K562 (cell line): Measurements from ENCODE around the gene LETM1. TPM values are rescaled to one million over a fixed set of nuclear protein-coding genes. Genes with fewer than 3 reads are reported as not detected.

Source experiments
- ATAC-seq: fragments of 200-7000 bp; cut with Tn5 transposase; 3 replicates; pipeline ENCODE4 v1.9.1; 2020; ENCODE audit warnings: moderate library complexity
- BruUV-seq: library from RNA; stranded (reverse); fragments of 400-500 nt; replicated peaks from 2 replicates; lab custom pipeline; 2021; lab: Mats Ljungman, UMichigan
- CTCF ChIA-PET: fragments of 300-600 bp; formaldehyde crosslinking; extraction: SDS; loops from one replicate; lab custom pipeline; 2021; ENCODE audit warnings: low intra/inter-chr PET ratio; lab: Yijun Ruan, JAX
- POLR2A ChIA-PET: fragments of 300-600, 350-650 bp; sonication (Branson Sonifier 250); formaldehyde crosslinking; extraction: SDS; loops from one replicate; lab custom pipeline; 2021; ENCODE audit warnings: antibody characterized with exemption, inconsistent platforms; lab: Yijun Ruan, JAX
- DNase-seq, 4 experiments: peaks; one replicate each; pipeline versions ENCODE4 v3.0.0 to v3.0.0-alpha.2; 2011 to 2018; ENCODE audit warnings: low spot score in 3 of 4, mixed read lengths in 3 of 4; ENCODE audit errors: extremely low read depth in 1 of 4
- FAIRE-seq: peaks from 2 replicates; lab custom pipeline; 2011; peaks lifted over from hg19 to GRCh38; lab: Jason Lieb, UNC
- H2AFZ ChIP-seq: 2 replicates; pipeline ENCODE4 v1.6.0; 2011; ENCODE audit warnings: low read depth, low read length, control low read depth, inconsistent platforms
- H3K27ac ChIP-seq: fragments of 200-600 bp; 3 replicates; pipeline ENCODE4 v1.8.0; 2011; ENCODE audit warnings: low read depth, mild to moderate bottlenecking, control low read depth, inconsistent platforms, low read length, moderate library complexity, mixed read lengths; ENCODE audit errors: extremely low read depth
- H3K27me3 ChIP-seq, 2 experiments: fragments of 300-600 bp in 1 of 2; 2 replicates in 1 of 2; 3 replicates in 1 of 2; pipeline versions ENCODE4 v1.6.0 to v1.8.0; 2011; ENCODE audit warnings: inconsistent platforms in 2 of 2, low read length in 2 of 2, mild to moderate bottlenecking in 1 of 2, mixed read lengths in 1 of 2, moderate library complexity in 1 of 2; ENCODE audit not compliant: control insufficient read depth in 2 of 2, insufficient read depth in 2 of 2
- H3K36me3 ChIP-seq: fragments of 300-600 bp; 3 replicates; pipeline ENCODE4 v1.8.0; 2011; ENCODE audit warnings: mild to moderate bottlenecking, low read length, inconsistent platforms; ENCODE audit not compliant: control insufficient read depth, insufficient read depth
- H3K4me1 ChIP-seq, 2 experiments: fragments of 200-600 bp in 1 of 2; replicated peaks in 1 of 2; 2 replicates in 1 of 2; 3 replicates in 1 of 2; pipeline versions ENCODE4 v1.5.1 to v1.8.0; 2011; ENCODE audit warnings: inconsistent platforms in 2 of 2, low read length in 2 of 2, mild to moderate bottlenecking in 1 of 2, mixed read lengths in 1 of 2, moderate library complexity in 1 of 2; ENCODE audit not compliant: control insufficient read depth in 2 of 2, insufficient read depth in 2 of 2
- H3K4me2 ChIP-seq: 2 replicates; pipeline ENCODE4 v1.6.1; 2011; ENCODE audit warnings: low read length, control low read depth, inconsistent platforms, mixed read lengths; ENCODE audit not compliant: insufficient read depth
- H3K4me3 ChIP-seq: fragments of 200-600 bp; sonication (generic), shearing (Covaris generic); 2 replicates; pipeline ENCODE4 v1.5.1; 2016; ENCODE audit warnings: control low read depth, inconsistent platforms
- H3K79me2 ChIP-seq: fragments of 200-600 bp; 3 replicates; pipeline ENCODE4 v1.8.0; 2011; ENCODE audit warnings: low read length, inconsistent platforms; ENCODE audit not compliant: control insufficient read depth, insufficient read depth
- H3K9ac ChIP-seq, 2 experiments: 2 replicates each; pipeline versions ENCODE4 v1.6.0 to v1.6.1; 2011; ENCODE audit warnings: low read depth in 2 of 2, low read length in 2 of 2, control low read depth in 1 of 2, inconsistent platforms in 1 of 2, mild to moderate bottlenecking in 1 of 2, mixed read lengths in 1 of 2; ENCODE audit not compliant: insufficient read depth in 1 of 2
- H3K9me1 ChIP-seq: one replicate; pipeline ENCODE4 v1.6.0; 2011; ENCODE audit warnings: inconsistent platforms, mild to moderate bottlenecking, low read length, moderate library complexity; ENCODE audit not compliant: control insufficient read depth, insufficient read depth
- H3K9me3 ChIP-seq: replicated peaks from 2 replicates; pipeline ENCODE4 v1.5.1; 2011; ENCODE audit warnings: low read depth, low read length, inconsistent platforms; ENCODE audit not compliant: control insufficient read depth, insufficient read depth
- H4K20me1 ChIP-seq: replicated peaks from 2 replicates; pipeline ENCODE4 v1.6.1; 2011; ENCODE audit warnings: low read length, inconsistent platforms, mixed read lengths; ENCODE audit not compliant: control insufficient read depth, insufficient read depth
- FOXP1 ChIP-seq: sonication (generic); formaldehyde crosslinking; IDR thresholded peaks from 2 replicates; pipeline ENCODE4 v1.8.0; 2022; ENCODE audit warnings: mild to moderate bottlenecking, missing genetic modification reagents
- NR2C2 ChIP-seq, 2 experiments: fragments of 200-800 bp in 1 of 2; sonication (Bioruptor generic) in 1 of 2; sonication (generic) in 1 of 2; formaldehyde crosslinking in 1 of 2; IDR thresholded peaks; 2 replicates each; pipeline versions ENCODE4 v1.6.1 to v1.8.0; 2016 to 2022; ENCODE audit warnings: mild to moderate bottlenecking in 1 of 2, missing compliant biosample characterization in 1 of 2, missing genetic modification characterization in 1 of 2, missing genetic modification reagents in 1 of 2
- ZBTB33 ChIP-seq: sonication (generic); formaldehyde crosslinking; IDR thresholded peaks from 2 replicates; pipeline ENCODE4 v1.8.1; 2023; ENCODE audit warnings: mild to moderate bottlenecking, missing genetic modification reagents
- WGBS: fragments of 100-300 bp; shearing (Covaris generic); methylation state at CpG from one replicate; pipeline ENCODE4 v1.1.6; 2016; ENCODE audit warnings: low coverage, mixed read lengths; ENCODE audit not compliant: insufficient coverage; ENCODE audit errors: missing lambda C conversion rate; 5-methylcytosine and 5-hydroxymethylcytosine counted together
- in situ Hi-C: fragments of 300-500 bp; cut with MboI; formaldehyde crosslinking; loops from 4 replicates; pipeline ENCODE4 v1.15.0; 2018; ENCODE audit warnings: inconsistent platforms, mixed read lengths
- intact Hi-C: fragments of 100-400 bp; cut with micrococcal nuclease; formaldehyde crosslinking; loops from 2 replicates; pipeline ENCODE4 v1.14.2; 2022
- polyA plus RNA-seq, 8 experiments: library from polyadenylated mRNA; depleted of rRNA in 4 of 8; stranded (reverse) in 5 of 8; unstranded in 3 of 8; fragments of >200 nt; fragmentation: Nextera tagmentation in 2 of 8; fragmentation: Illumina TruSeq in 1 of 8; extraction: Ambion mirVana in 2 of 8; extraction: Trizol in 1 of 8; gene quantifications; 2 replicates each; pipeline versions ENCODE4 v1.2.1 to v1.2.3, GENCODE V29; 2011 to 2014; ENCODE audit warnings: inconsistent platforms in 1 of 8, missing spikeins in 1 of 8
- total RNA-seq, 7 experiments: library from RNA; depleted of rRNA in 6 of 7; stranded (reverse); fragments of >200 nt in 6 of 7; fragmentation: Illumina TruSeq in 2 of 7; extraction: Trizol in 2 of 7; gene quantifications; 2 replicates each; pipeline versions ENCODE4 v1.2.1 to v1.2.3, GENCODE V29; 2011 to 2021; ENCODE audit warnings: low replicate concordance in 1 of 7

Gene LETM1
- total and polyA plus RNA-seq, 9 of the 15 experiments (the other 6 are each of a cell fraction or from before 2014, with no cell fraction given), result 3.9 to 109 (median 35.0) TPM

GRCh38 chr4:1803523-1804423, 52.2 kb downstream of the LETM1 start:
- no peak overlapping the region for H3K4me3 ChIP-seq
- peaks cover 0 to 72% of the 10 kb centered on the region in 2 experiments; a peak in 2 of 5 replicates for H3K4me1 ChIP-seq
- no peak overlapping the region for H3K27ac ChIP-seq
- no peaks in the 10 kb centered on the region; the same call in 1 of the 2 replicates for H4K20me1 ChIP-seq
- no TSS peak for BruUV-seq
- no peaks in the 10 kb centered on the region for H3K9me3 ChIP-seq
- H3K79me2 ChIP-seq, result peaks cover 5% of the 10 kb centered on the region; the same call in 1 of the 3 replicates
- CTCF ChIA-PET, result interaction anchor here (0.6 kb wide), 1 partner anchor 62 kb away, joined by 3 read pairs; no protein-coding TSS in a partner anchor
- POLR2A ChIA-PET, result interaction anchor here (0.6 to 1.6 kb wide), 3 partner anchors 9 to 12 kb away, joined by 3 to 7 read pairs (median 4); partner anchors contain the start of gene FGFR3
- H3K9ac ChIP-seq, result peak overlapping the region in 1 of 2 experiments; percentile 35; a peak in 1 of 4 replicates
- H3K9me1 ChIP-seq, result no peaks in the 10 kb centered on the region
- WGBS, result 98% methylated on average over 30 of the region's 51 CpGs
- intact Hi-C loops (no loop called here), in situ Hi-C loops (no loop called here)
- no peak for ATAC-seq
- no peaks in the 10 kb centered on the region for H3K27me3 ChIP-seq
- TF ChIP-seq ZBTB33 (CRISPR knock-in tag) (peak; percentile 49; the same call in 1 of the 2 replicates), FOXP1 (CRISPR knock-in tag) (no peak), NR2C2 (CRISPR knock-in tag; IDR thresholded peaks at IDR 0.05) (no peak), NR2C2 (tag; IDR thresholded peaks at IDR 0.05) (no peak)
- FAIRE-seq, result no peak
- H2AFZ ChIP-seq, result no peak overlapping the region
- DNase-seq, result peak in 1 of 4 experiments; percentile 24
- peaks cover 84% of the 10 kb centered on the region; the same call in 2 of the 3 replicates for H3K36me3 ChIP-seq
- H3K4me2 ChIP-seq, result no peak overlapping the region
